Measurements from ENCODE around the gene BRICD5. TPM values are rescaled to one million over a fixed set of nuclear protein-coding genes. Genes with fewer than 3 reads are reported as not detected.
A peak's percentile ranks its signal among the peaks of the same experiment; 100 is the strongest.

BRICD5 gene
- total and polyA plus RNA-seq, 2 of the 13 experiments (the other 11 are each of a cell fraction or from before 2014, with no cell fraction given) = 1.6 to 5.8 TPM

- TF ChIP-seq CAMTA2 (CRISPR knock-in tag; IDR thresholded peaks at IDR 0.05; ENCODE audit: borderline replicate concordance) (no peak), SIX1 (CRISPR knock-in tag; IDR thresholded peaks at IDR 0.05; ENCODE audit: borderline replicate concordance) (no peak), ZNF260 (CRISPR knock-in tag; IDR thresholded peaks at IDR 0.05; ENCODE audit: borderline replicate concordance, low read depth) (no peak), SRSF9 (IDR thresholded peaks at IDR 0.05; ENCODE audit: borderline replicate concordance, insufficient read depth, low read depth, low read length, poor library complexity, severe bottlenecking) (no peak), JUN (CRISPR knock-in tag; IDR thresholded peaks at IDR 0.05) (no peak), ZNF570 (CRISPR knock-in tag; IDR thresholded peaks at IDR 0.05; ENCODE audit: borderline replicate concordance) (no peak), ZNF484 (CRISPR knock-in tag; IDR thresholded peaks at IDR 0.05; ENCODE audit: borderline replicate concordance, low read depth) (no peak), ELK4 (CRISPR knock-in tag; IDR thresholded peaks at IDR 0.05; ENCODE audit: borderline replicate concordance) (no peak), NFATC3 (CRISPR knock-in tag; IDR thresholded peaks at IDR 0.05) (no peak), ZNF367 (CRISPR knock-in tag; IDR thresholded peaks at IDR 0.05; ENCODE audit: borderline replicate concordance) (no peak), ZNF800 (CRISPR knock-in tag; IDR thresholded peaks at IDR 0.05) (no peak; the same call in 1 of the 2 replicates), ZNF598 (CRISPR knock-in tag; IDR thresholded peaks at IDR 0.05; ENCODE audit: borderline replicate concordance) (no peak), GABPA (IDR thresholded peaks at IDR 0.05; ENCODE audit: low read depth, low read length) (no peak), GABPA (CRISPR knock-in tag; IDR thresholded peaks at IDR 0.05; ENCODE audit: low read depth) (no peak), JARID2 (CRISPR knock-in tag; IDR thresholded peaks at IDR 0.05; ENCODE audit: insufficient replicate concordance) (no peak), ZNF713 (CRISPR knock-in tag; IDR thresholded peaks at IDR 0.05) (no peak), ZBTB7B (CRISPR knock-in tag; IDR thresholded peaks at IDR 0.05) (no peak), MEIS2 (CRISPR knock-in tag; IDR thresholded peaks at IDR 0.05) (peak; percentile 31; the same call in 1 of the 2 replicates), TIGD3 (CRISPR knock-in tag; IDR thresholded peaks at IDR 0.05; ENCODE audit: borderline replicate concordance) (no peak), ATF4 (CRISPR knock-in tag; IDR thresholded peaks at IDR 0.05) (no peak), KLF12 (CRISPR knock-in tag; IDR thresholded peaks at IDR 0.05; ENCODE audit: borderline replicate concordance) (no peak), TCF7L2 (IDR thresholded peaks at IDR 0.05; ENCODE audit: low read depth, low read length) (no peak), POLR2AphosphoS5 (IDR thresholded peaks at IDR 0.05; ENCODE audit: low read depth, low read length) (no peak)
These were observed 3.4 kb upstream of the BRICD5 start (continued) for GRCh38 chr16:2213817-2214718.
